ENCODE data around the gene MN1. TPM values are rescaled to one million over a fixed set of nuclear protein-coding genes. Genes with fewer than 3 reads are reported as not detected.

The MN1 gene
- polyA plus RNA-seq, 3 donors: 8.2 to 11.2 (median 8.4) TPM

GRCh38 chr22:27765706-27766291, 35.8 kb downstream of the MN1 start:
- no peak for DNase-seq

- no peak for DNase-seq
Observed at GRCh38 chr22:27764722-27765236, 36.8 kb downstream of the MN1 start.

GRCh38 chr22:27761665-27762064, 39.9 kb downstream of the MN1 start:
- no peak for DNase-seq

DNA sequence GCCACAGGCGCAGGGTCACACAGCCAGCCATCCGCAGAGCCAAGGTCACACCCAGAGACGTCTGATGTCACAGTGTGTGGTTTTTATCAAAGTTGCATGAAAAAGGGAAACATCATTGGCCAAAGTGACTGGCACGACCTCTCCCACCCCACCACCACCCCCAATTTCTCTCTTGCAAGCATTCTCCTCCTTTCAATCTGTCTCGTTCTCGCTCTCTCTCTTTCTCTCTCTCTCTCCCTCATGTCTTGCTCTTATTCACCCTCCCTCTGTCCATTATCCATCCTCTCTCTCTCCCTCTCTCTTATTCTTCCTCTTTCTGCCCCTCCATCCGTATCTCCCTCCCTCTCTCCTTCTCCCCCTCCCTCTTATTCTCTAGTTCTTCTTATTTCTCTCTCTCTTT, 40.6 kb downstream of the MN1 start:
- no peak for DNase-seq

DNA sequence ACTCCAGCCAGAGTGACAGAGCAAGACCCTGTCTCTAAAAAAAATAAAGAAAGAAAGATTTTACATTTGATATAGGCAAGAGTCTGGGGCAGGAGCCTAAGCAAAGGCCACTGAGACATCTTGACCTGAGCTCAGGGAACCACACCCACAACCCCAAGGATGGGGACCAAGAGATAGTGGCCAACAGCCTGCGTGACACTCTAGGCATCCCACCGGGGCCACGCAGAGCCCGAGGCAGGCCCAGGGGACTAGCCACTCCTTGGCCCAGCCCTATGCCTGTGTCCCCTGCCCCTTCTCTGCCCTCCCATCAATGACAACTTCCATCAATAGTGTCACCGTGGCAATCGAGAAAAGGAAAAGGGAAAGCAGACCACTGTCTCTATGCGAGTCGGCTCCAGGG, 41.1 kb downstream of the MN1 start:
- no peak for DNase-seq

DNA sequence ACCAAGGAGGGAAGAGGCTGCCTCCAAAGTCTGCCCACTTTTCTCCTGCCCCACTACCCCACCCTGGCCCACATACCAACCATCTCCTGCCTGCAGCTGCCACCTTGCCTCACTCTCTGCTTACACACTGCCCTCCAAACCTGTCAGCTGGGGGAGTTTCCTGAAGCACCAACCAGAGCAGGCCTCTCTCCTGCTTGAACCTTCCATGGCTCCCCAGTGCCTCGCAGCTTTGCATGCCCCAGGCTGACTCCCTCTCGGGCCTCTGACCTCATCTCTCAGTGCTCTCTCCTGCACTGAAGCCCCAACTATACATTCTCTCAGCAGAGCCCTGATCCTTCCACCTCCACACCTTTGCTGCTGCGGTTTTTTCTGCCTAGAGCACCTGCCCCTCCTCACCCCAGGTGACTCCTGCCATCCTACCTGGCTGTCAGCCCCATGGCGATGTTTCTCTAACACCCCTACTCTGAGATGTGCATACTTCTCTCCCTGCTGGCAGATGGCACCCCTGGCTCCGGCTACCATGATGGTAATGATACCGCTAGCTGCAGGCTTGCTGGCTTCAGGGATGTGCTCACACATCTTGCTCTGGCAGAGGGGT, 43.5 kb downstream of the MN1 start:
- DNase-seq: no peak

- DNase-seq: no peak
Observed at GRCh38 chr22:27756212-27756660, 45.3 kb downstream of the MN1 start.

DNA sequence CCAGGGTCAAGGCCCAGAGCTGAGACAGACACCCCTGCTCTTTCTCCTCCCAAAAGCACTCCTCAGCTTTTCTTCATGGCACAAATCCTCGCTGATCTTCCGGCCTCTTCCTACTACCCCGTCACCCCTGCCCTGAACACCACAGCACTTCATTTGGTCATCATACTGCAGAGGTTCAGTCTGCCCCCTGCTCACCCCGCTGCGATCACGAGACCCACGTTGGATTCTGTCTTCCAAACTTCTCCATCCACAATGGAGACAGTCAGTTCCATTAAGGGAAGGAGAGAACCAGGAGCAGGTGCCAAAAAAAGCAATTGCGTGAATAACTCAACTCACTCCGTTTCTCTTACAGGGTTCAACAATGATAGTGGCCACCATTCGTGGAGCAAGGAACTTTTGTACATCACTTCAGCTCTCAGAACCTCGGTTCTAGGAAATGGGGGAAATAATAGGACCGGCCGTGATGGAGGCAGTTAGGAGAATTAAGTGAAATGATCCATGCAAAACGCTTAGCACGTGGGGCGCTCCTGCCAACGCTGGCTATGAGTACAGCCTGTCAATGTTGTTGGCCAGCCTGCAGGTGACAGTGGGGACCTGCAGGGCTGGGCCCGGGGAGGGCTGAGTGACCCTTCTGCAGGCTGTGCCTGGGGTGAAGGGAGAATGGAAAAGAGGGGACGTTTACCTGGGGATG, 45.9 kb downstream of the MN1 start:
- DNase-seq: no peak

GRCh38 chr22:27754888-27755480, 46.6 kb downstream of the MN1 start:
- DNase-seq: no peak

DNA sequence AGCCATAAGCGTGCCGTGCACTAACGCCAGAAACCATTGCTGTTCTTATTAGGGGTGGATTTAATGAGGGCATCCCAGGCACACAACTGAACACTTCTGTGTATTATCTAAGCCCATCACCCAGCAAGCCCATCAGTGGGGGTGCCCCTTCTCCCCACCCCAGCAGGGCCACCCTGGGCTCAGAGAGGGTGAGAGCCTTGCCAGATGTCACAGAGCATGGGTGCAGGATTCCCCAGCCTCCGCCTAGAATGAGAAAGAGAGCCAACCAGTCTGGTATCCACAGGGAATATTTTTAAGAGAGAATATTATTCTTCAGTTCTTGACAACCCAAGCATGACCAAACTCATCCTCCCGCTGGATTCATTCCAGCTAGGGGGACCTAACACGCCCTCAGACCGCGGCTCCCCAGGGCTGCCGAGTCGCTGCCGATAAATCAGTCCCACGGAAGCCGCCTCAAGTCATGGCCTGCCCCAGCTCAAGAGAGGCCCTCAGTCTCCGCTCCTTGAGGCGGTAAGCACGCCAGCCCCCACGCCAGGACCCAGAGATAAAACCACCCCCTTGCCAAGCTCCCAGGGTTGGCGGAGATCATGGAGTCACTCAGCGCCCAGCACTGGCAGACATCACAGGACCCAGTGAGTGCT, 47.2 kb downstream of the MN1 start:
- peak; percentile 48 for DNase-seq

- DNase-seq: no peak
Observed at GRCh38 chr22:27752771-27753170, 48.8 kb downstream of the MN1 start.

DNA sequence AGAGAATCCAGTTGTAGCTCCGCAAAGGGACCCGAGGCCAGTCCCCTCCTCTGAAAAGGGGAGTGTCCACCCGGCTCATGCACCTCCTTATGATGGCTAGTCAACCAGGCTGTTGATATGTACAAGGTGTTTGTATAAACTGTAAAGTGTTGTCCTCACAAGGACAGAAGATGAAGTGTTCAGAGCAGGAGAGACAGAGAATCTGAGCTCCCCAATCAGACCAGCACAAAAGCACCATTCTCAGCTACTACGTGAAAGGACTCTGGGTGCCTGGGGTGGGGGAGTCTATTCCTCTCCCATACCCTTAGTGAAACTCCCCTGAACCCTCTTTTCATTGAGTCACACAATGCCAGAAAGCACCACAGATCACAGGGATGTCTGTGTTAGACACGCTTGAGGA, 49.4 kb downstream of the MN1 start:
- DNase-seq: no peak

DNA sequence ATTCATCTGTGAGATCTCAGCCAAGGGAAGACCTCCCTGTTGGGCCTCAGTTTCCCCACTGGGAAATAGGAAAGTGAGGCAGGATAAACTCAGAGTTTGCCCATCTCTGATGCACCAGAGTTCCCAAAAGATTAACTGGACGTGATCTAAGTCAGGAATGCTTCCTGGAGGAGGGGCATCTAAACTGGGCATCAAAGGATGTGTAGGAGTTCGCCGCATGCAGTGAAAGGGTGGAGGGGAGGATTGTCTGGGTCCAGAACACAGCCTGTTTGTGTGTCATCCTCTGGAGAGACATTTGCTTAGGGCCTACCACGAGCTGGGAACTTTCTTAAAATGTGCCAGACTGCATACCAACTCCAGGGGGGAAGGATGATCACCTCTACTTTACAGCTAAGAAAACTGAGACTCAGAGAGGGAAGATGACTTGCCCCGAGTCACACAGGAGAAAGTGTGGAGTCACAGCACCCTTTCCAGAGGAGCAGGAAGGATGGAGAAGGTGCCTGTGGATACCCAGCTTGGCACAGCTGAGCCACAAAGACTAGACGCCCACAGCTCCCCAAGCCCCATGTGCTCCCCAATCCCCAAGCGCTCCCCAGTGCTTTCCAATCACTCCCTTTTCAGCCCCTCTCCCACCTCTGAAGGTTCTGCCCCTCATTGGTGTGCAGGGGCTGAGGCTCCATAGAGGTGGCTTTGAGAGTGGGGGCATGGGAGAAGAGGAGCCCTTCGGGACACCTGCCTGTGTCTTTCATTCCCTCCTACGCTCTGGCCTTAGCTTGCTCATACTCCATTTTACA, 50.1 kb downstream of the MN1 start:
- no peak for DNase-seq

DNA sequence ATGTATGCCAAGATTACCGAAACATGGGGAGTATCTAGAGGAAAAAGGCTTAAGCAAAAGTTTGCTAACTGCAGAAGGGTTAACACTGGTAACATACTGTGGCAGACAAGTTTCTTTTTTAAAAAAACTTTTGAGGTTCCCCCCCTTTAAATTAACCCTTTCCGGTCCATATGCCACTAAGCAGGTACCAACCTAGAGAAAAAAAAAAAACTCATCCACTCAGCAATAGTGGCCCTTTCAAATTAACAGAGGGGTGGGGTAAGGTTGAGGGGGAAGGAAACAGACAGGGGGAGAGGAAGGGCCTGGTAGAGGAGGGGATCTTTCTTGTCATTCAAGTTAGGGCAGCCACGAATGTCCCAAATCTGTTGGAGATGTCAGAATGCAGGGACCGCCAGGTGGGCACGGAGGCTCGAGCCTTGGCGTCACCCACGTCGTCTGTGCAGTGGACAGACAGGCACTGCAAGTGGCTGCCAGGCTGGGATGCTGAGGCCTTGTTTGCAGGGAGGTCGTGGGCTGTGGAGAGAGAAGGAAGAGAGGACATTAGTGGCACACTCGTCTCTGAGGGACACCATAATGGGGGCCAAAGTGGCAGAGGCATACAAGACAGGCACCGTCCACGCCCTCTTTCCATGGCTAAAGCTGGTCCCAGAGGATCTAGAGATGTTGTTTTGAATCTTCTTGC, 50.8 kb downstream of the MN1 start:
- no peak for DNase-seq

- DNase-seq: peak; percentile 72
Observed at GRCh38 chr22:27749597-27750225, 51.8 kb downstream of the MN1 start.

DNA sequence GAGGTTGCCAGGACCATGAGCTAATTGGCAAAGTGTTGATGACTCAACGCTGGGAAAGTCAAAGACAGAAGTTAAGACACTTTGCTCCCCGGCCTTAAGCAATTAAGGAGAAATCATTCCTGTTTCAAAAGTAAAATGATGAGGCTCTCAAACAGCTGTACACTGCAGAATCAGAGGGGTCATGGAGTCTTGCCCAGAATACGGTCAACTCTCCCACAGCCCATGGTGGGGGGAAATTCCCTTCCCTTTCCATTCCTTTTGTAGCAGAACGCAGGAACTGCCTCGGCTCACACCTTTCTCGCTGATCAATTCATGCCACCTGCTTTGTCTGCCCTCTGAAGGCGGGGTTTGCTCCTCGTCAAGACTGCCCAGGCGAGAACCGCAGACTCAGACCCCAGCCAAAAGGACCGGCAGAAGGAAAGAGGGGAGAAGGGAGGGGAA, 52.8 kb downstream of the MN1 start:
- no peak for DNase-seq

DNA sequence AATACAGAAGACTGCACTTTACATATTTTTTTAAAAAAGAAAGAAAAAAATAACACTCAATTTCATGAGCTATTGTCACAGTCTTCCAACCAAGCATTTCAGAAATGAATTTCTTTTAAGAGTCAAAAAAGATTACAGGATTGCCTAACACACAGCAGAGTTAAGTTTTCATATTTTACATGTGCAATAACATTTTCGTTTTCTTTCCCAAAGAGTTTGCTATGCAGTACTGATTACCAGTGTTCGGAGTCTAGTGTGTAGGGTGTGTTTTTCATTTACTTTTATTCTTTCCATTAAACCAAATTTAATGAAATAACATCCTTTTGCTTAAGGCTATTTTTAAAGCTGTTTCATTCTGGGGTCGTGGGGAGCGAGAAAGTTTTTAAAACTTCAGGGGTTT, 53.2 kb downstream of the MN1 start:
- no peak for DNase-seq

- no peak for DNase-seq
Observed at GRCh38 chr22:27747396-27748221, 53.9 kb downstream of the MN1 start.

- no peak for DNase-seq
Observed at GRCh38 chr22:27746918-27747317, 54.6 kb downstream of the MN1 start.
